ENCODE measurements around the gene RAP1GAP2. TPM values are rescaled to one million over a fixed set of nuclear protein-coding genes. Genes with fewer than 3 reads are reported as not detected.

Gene RAP1GAP2
- total RNA-seq, 2 experiments from 2014 or later: 0.31 to 0.50 TPM

- Mint-ChIP-seq H3K36me3 (ENCODE audit: low read depth) (no peaks in the 10 kb centered on the region), H3K9me3 (no peaks in the 10 kb centered on the region), H3K4me1 (ENCODE audit: low read depth) (peaks cover 2% of the 10 kb centered on the region), H3K4me3 (no peak overlapping the region), H3K27me3 (no peaks in the 10 kb centered on the region), H3K27ac (no peak overlapping the region)
- intact Hi-C loops (cut with micrococcal nuclease): no loop called here
- POLR2A ChIA-PET: no interaction called here
- ATAC-seq (peak; percentile 60), DNase-seq (peak; percentile 49)
- CTCF ChIA-PET: interaction anchor here (0.7 to 3.4 kb wide), 16 partner anchors 9 to 179 kb away, joined by 3 to 31 read pairs (median 4); no protein-coding TSS in a partner anchor
- peak; percentile 79 for TF ChIP-seq CTCF (IDR thresholded peaks at IDR 0.05)
These were observed 133.8 kb downstream of the RAP1GAP2 start for GRCh38 chr17:2929881-2930533.

GRCh38 chr17:2931876-2932275 is 135.6 kb downstream of the RAP1GAP2 start:
- Mint-ChIP-seq H3K36me3 (ENCODE audit: low read depth) (no peaks in the 10 kb centered on the region), H3K4me1 (ENCODE audit: low read depth) (peaks cover 2% of the 10 kb centered on the region), H3K9me3 (no peaks in the 10 kb centered on the region), H3K27ac (no peak overlapping the region), H3K27me3 (no peaks in the 10 kb centered on the region), H3K4me3 (no peak overlapping the region)
- TF ChIP-seq CTCF (IDR thresholded peaks at IDR 0.05): no peak
- ATAC-seq (no peak), DNase-seq (no peak)
- intact Hi-C loops (cut with micrococcal nuclease): no loop called here
- CTCF ChIA-PET: interaction anchor here (1.1 to 3.4 kb wide), 2 partner anchors 83 to 146 kb away, joined by 3 to 31 read pairs; no protein-coding TSS in a partner anchor
- POLR2A ChIA-PET: no interaction called here

GRCh38 chr17:2932946-2933345 is 136.7 kb downstream of the RAP1GAP2 start:
- TF ChIP-seq CTCF (IDR thresholded peaks at IDR 0.05): no peak
- no peaks in the 10 kb centered on the region for H3K27me3 Mint-ChIP-seq
- DNase-seq (no peak), ATAC-seq (no peak)
- H3K9me3 Mint-ChIP-seq: no peaks in the 10 kb centered on the region
- H3K4me1 Mint-ChIP-seq (ENCODE audit: low read depth): peaks cover 2% of the 10 kb centered on the region
- no peak overlapping the region for H3K4me3 Mint-ChIP-seq
- intact Hi-C loops (cut with micrococcal nuclease): no loop called here
- no peak overlapping the region for H3K27ac Mint-ChIP-seq
- ChIA-PET POLR2A (no interaction called here), CTCF (interaction anchor here (3.4 kb wide), 1 partner anchor 84 kb away, joined by 31 read pairs; no protein-coding TSS in a partner anchor)
- no peaks in the 10 kb centered on the region for H3K36me3 Mint-ChIP-seq (ENCODE audit: low read depth)

GRCh38 chr17:2933606-2934005 is 137.4 kb downstream of the RAP1GAP2 start:
- no peaks in the 10 kb centered on the region for H3K9me3 Mint-ChIP-seq
- peaks cover 2% of the 10 kb centered on the region for H3K4me1 Mint-ChIP-seq (ENCODE audit: low read depth)
- intact Hi-C loops (cut with micrococcal nuclease): no loop called here
- no peak overlapping the region for H3K27ac Mint-ChIP-seq
- H3K4me3 Mint-ChIP-seq: no peak overlapping the region
- ChIA-PET POLR2A (no interaction called here), CTCF (no interaction called here)
- DNase-seq (no peak), ATAC-seq (no peak)
- H3K36me3 Mint-ChIP-seq (ENCODE audit: low read depth): no peaks in the 10 kb centered on the region
- no peaks in the 10 kb centered on the region for H3K27me3 Mint-ChIP-seq
- no peak for TF ChIP-seq CTCF (IDR thresholded peaks at IDR 0.05)

GRCh38 chr17:2935632-2936031 is 139.4 kb downstream of the RAP1GAP2 start:
- DNase-seq (no peak), ATAC-seq (no peak)
- POLR2A ChIA-PET: no interaction called here
- peaks cover 2% of the 10 kb centered on the region for H3K4me1 Mint-ChIP-seq (ENCODE audit: low read depth)
- no peak for TF ChIP-seq CTCF (IDR thresholded peaks at IDR 0.05)
- H3K9me3 Mint-ChIP-seq: no peaks in the 10 kb centered on the region
- CTCF ChIA-PET: no interaction called here
- H3K27me3 Mint-ChIP-seq: no peaks in the 10 kb centered on the region
- no peak overlapping the region for H3K27ac Mint-ChIP-seq
- intact Hi-C loops (cut with micrococcal nuclease): no loop called here
- H3K36me3 Mint-ChIP-seq (ENCODE audit: low read depth): no peaks in the 10 kb centered on the region
- no peak overlapping the region for H3K4me3 Mint-ChIP-seq

Data from activated CD8-positive, alpha-beta T cell treated with anti-CD3 and anti-CD28 coated beads for 36 hours (primary cell).